ENCODE data around the gene RSRP1.

The RSRP1 gene

GRCh38 chr1:25220666-25221065 is 26.6 kb downstream of the RSRP1 start:
- TF ChIP-seq CTCF (conservative IDR thresholded peaks at IDR 0.05; ENCODE audit: low read depth, low read length): no peak
- Histone ChIP-seq H3K4me2 (no peak overlapping the region), H3K27ac (no peak overlapping the region), H4K20me1 (ENCODE audit: insufficient read depth) (no peaks in the 10 kb centered on the region), H2AFZ (ENCODE audit: low read depth) (no peak overlapping the region), H3K36me3 (ENCODE audit: insufficient read depth) (no peaks in the 10 kb centered on the region; the same call in 1 of the 2 replicates), H3K4me3 (IDR thresholded peaks at IDR 0.05; ENCODE audit: insufficient read depth, low read depth, low read length) (no peak overlapping the region), H3K4me1 (ENCODE audit: low read depth, poor library complexity, severe bottlenecking) (peaks cover 8% of the 10 kb centered on the region), H3K27me3 (ENCODE audit: insufficient read depth, low read depth) (no peaks in the 10 kb centered on the region), H3K9ac (no peak overlapping the region), H3K79me2 (ENCODE audit: insufficient read depth, low read depth) (no peaks in the 10 kb centered on the region)

GRCh38 chr1:25219661-25220251 is 27.5 kb downstream of the RSRP1 start:
- Histone ChIP-seq H3K4me2 (no peak overlapping the region), H3K27me3 (ENCODE audit: insufficient read depth, low read depth) (no peaks in the 10 kb centered on the region), H3K4me1 (ENCODE audit: low read depth, poor library complexity, severe bottlenecking) (peaks cover 8% of the 10 kb centered on the region), H2AFZ (ENCODE audit: low read depth) (no peak overlapping the region), H3K27ac (no peak overlapping the region), H3K36me3 (ENCODE audit: insufficient read depth) (no peaks in the 10 kb centered on the region; the same call in 1 of the 2 replicates), H3K4me3 (IDR thresholded peaks at IDR 0.05; ENCODE audit: insufficient read depth, low read depth, low read length) (no peak overlapping the region), H3K79me2 (ENCODE audit: insufficient read depth, low read depth) (no peaks in the 10 kb centered on the region), H3K9ac (no peak overlapping the region), H4K20me1 (ENCODE audit: insufficient read depth) (no peaks in the 10 kb centered on the region)
- no peak for TF ChIP-seq CTCF (conservative IDR thresholded peaks at IDR 0.05; ENCODE audit: low read depth, low read length)

GRCh38 chr1:25217598-25218232 is 29.5 kb downstream of the RSRP1 start:
- no peak overlapping the region for H3K9ac ChIP-seq
- no peaks in the 10 kb centered on the region for H3K79me2 ChIP-seq (ENCODE audit: insufficient read depth, low read depth)
- no peaks in the 10 kb centered on the region for H4K20me1 ChIP-seq (ENCODE audit: insufficient read depth)
- no peak for TF ChIP-seq CTCF (conservative IDR thresholded peaks at IDR 0.05; ENCODE audit: low read depth, low read length)
- no peaks in the 10 kb centered on the region for H3K36me3 ChIP-seq (ENCODE audit: insufficient read depth)
- H2AFZ ChIP-seq (ENCODE audit: low read depth): no peak overlapping the region
- no peak overlapping the region for H3K4me3 ChIP-seq (IDR thresholded peaks at IDR 0.05; ENCODE audit: insufficient read depth, low read depth, low read length)
- peaks cover 8% of the 10 kb centered on the region for H3K4me1 ChIP-seq (ENCODE audit: low read depth, poor library complexity, severe bottlenecking)
- no peak overlapping the region for H3K27ac ChIP-seq
- H3K4me2 ChIP-seq: no peak overlapping the region
- H3K27me3 ChIP-seq (ENCODE audit: insufficient read depth, low read depth): no peaks in the 10 kb centered on the region

GRCh38 chr1:25217015-25217414 is 30.2 kb downstream of the RSRP1 start:
- H4K20me1 ChIP-seq (ENCODE audit: insufficient read depth): no peaks in the 10 kb centered on the region
- H3K4me2 ChIP-seq: peak overlapping the region; percentile 25; the same call in 1 of the 2 replicates
- no peak overlapping the region for H3K9ac ChIP-seq
- peaks cover 8% of the 10 kb centered on the region for H3K4me1 ChIP-seq (ENCODE audit: low read depth, poor library complexity, severe bottlenecking)
- H3K36me3 ChIP-seq (ENCODE audit: insufficient read depth): no peaks in the 10 kb centered on the region
- no peak for TF ChIP-seq CTCF (conservative IDR thresholded peaks at IDR 0.05; ENCODE audit: low read depth, low read length)
- H3K27ac ChIP-seq: no peak overlapping the region
- no peaks in the 10 kb centered on the region for H3K27me3 ChIP-seq (ENCODE audit: insufficient read depth, low read depth)
- no peak overlapping the region for H2AFZ ChIP-seq (ENCODE audit: low read depth)
- H3K79me2 ChIP-seq (ENCODE audit: insufficient read depth, low read depth): no peaks in the 10 kb centered on the region
- no peak overlapping the region for H3K4me3 ChIP-seq (IDR thresholded peaks at IDR 0.05; ENCODE audit: insufficient read depth, low read depth, low read length)

Data from KMS-11 (cell line).